GM12891 (cell line): Measurements from ENCODE around the gene HSPH1.
"Not testable (repeated sequence)": the region's sequence is repeated elsewhere in the genome, so short reads cannot be mapped to it uniquely, and the experiment has no call there.

Experiments used
- POLR2A ChIP-seq: IDR thresholded peaks from 2 replicates; pipeline ENCODE4 v1.6.1; 2011; ENCODE audit warnings: low read depth, low read length, control low read depth
- POLR2AphosphoS5 ChIP-seq: IDR thresholded peaks from 2 replicates; pipeline ENCODE4 v1.6.1; 2011; ENCODE audit warnings: low read depth, low read length, control low read depth
- SPI1 ChIP-seq: IDR thresholded peaks from 2 replicates; pipeline ENCODE4 v1.6.1; 2011; ENCODE audit warnings: low read depth, low read length, control low read depth
- TAF1 ChIP-seq: IDR thresholded peaks from 2 replicates; pipeline ENCODE4 v1.6.1; 2011; ENCODE audit warnings: low read depth, low read length, control low read depth

- TF ChIP-seq POLR2AphosphoS5, POLR2A, SPI1, TAF1: not testable (repeated sequence)
Observed at GRCh38 chr13:31177813-31178495, 16.2 kb upstream of the HSPH1 start.
